HUDEP-2 (cell line): ENCODE data around the gene DLG5.
A peak's percentile ranks its signal among the peaks of the same experiment; 100 is the strongest.

Experiments used
- DNase-seq, 76 experiments: peaks; one replicate each; lab custom pipeline; 2025; ENCODE audit not compliant: unreplicated experiment in 76 of 76; lab: John Stamatoyannopoulos, UW

Gene DLG5, protein sequence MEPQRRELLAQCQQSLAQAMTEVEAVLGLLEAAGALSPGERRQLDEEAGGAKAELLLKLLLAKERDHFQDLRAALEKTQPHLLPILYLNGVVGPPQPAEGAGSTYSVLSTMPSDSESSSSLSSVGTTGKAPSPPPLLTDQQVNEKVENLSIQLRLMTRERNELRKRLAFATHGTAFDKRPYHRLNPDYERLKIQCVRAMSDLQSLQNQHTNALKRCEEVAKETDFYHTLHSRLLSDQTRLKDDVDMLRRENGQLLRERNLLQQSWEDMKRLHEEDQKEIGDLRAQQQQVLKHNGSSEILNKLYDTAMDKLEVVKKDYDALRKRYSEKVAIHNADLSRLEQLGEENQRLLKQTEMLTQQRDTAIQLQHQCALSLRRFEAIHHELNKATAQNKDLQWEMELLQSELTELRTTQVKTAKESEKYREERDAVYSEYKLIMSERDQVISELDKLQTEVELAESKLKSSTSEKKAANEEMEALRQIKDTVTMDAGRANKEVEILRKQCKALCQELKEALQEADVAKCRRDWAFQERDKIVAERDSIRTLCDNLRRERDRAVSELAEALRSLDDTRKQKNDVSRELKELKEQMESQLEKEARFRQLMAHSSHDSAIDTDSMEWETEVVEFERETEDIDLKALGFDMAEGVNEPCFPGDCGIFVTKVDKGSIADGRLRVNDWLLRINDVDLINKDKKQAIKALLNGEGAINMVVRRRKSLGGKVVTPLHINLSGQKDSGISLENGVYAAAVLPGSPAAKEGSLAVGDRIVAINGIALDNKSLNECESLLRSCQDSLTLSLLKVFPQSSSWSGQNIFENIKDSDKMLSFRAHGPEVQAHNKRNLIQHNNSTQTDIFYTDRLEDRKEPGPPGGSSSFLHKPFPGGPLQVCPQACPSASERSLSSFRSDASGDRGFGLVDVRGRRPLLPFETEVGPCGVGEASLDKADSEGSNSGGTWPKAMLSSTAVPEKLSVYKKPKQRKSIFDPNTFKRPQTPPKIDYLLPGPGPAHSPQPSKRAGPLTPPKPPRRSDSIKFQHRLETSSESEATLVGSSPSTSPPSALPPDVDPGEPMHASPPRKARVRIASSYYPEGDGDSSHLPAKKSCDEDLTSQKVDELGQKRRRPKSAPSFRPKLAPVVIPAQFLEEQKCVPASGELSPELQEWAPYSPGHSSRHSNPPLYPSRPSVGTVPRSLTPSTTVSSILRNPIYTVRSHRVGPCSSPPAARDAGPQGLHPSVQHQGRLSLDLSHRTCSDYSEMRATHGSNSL (N-terminal part only)

DNA sequence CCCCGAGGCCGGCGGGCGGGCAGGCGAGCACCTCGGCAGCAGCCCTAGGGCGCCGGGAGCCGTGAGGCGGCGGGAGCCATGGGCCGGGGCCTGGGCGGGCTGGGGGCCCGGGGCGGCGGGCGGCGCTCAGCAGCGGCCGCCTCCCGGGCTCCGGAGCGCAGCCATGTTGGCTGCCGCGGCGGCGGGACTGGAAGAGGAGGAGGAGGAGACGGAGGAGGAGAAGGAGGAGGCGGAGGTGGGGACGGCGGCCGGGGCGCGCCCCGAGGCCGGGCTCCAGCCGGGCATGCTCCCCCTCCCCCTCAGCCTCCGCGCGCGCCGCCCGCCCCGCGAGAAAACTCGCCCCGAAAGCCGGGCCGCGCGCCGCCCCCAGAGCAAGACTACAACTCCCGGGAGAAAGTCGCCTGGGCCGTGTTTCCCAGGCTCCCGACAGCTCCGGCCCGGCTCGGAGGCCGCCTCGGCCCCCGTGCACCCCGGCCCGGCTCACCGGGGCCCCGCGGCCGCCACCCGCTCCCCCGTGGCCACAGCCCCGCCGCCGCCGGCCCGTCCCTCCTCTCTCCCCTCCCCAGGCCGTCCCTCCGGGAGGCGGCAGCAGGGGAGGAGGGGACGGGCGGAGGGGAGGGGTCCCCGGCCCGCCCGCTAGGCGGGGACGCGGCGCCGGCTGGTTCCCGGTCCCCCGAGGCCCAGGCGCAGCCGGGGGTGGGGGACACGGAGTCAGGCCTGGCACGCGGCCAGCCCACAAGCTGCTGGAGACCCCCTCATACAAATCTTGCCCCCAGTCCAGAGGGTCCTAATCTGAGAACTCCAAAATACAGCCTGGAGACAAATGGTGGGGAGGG, at the start of gene DLG5:
TSS of gene DLG5 (minus strand) at position 190 of the 836 bp plus-strand sequence. CDS start 235 bp downstream, outside the sequence.
- DNase-seq: peak in 42 of 76 experiments; percentile 5 to 52 (median 26)

DNA sequence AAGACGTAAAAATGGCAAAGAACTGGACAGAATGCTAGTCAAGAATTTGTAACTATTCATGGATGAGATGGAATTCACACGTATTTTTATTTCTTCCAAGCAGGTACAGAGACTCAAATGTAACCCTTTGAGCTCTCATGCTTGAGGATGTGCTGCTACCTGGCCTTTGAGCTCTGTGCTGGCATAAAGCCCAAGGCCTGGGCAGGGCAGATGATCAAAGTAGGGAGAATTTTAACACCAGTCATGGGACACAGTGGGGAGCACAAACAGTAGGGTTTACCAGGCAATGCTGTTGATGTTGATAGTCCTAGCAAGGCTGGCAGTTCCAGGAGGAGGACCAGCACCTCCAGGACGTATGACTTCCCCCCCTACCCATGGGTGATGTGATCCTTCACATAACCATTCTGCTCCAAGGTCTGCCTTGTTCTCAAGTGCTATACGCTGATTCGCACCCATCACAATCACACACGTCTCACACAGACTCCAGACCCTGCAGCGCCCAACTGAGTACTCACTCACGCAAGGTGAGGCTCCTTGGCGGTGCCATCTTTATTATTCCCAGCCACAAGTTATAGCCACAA, 48.6 kb upstream of the DLG5 start:
- no peak for DNase-seq

- peak in 22 of 76 experiments; percentile 2 to 51 (median 14) for DNase-seq
These were observed 48.0 kb upstream of the DLG5 start for GRCh38 chr10:77974396-77975074.

- DNase-seq: no peak
These were observed 46.7 kb upstream of the DLG5 start for GRCh38 chr10:77973276-77973675.

GRCh38 chr10:77972148-77972547, 45.6 kb upstream of the DLG5 start:
- DNase-seq: no peak

DNA sequence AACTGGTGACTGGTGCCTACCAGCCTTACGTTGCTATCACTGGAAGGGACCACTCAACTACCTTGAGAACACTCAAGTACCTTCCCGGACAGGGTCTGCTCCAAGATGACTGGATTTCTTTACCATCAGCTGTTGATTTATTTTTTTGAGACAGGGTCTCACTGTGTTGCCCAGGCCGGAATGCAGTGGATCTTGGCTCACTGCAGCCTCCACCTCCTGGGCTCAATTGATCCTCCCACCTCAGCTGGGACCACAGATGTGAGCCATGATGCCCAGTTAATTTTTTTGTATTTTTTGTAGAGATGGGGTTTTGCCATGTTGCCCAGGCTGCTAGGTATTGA, 45.2 kb upstream of the DLG5 start:
- DNase-seq: no peak

GRCh38 chr10:77970869-77971803, 44.6 kb upstream of the DLG5 start:
- peak in 53 of 76 experiments; percentile 1 to 74 (median 27) for DNase-seq

- DNase-seq: no peak
These were observed 42.6 kb upstream of the DLG5 start for GRCh38 chr10:77969114-77969513.

GRCh38 chr10:77967611-77968022, 41.1 kb upstream of the DLG5 start:
- no peak for DNase-seq

- DNase-seq: peak in 2 of 76 experiments; percentile 5 to 13
These were observed 38.7 kb upstream of the DLG5 start for GRCh38 chr10:77965294-77965693.

GRCh38 chr10:77964811-77965210, 38.3 kb upstream of the DLG5 start:
- no peak for DNase-seq

GRCh38 chr10:77963901-77964300, 37.3 kb upstream of the DLG5 start:
- DNase-seq: no peak

DNA sequence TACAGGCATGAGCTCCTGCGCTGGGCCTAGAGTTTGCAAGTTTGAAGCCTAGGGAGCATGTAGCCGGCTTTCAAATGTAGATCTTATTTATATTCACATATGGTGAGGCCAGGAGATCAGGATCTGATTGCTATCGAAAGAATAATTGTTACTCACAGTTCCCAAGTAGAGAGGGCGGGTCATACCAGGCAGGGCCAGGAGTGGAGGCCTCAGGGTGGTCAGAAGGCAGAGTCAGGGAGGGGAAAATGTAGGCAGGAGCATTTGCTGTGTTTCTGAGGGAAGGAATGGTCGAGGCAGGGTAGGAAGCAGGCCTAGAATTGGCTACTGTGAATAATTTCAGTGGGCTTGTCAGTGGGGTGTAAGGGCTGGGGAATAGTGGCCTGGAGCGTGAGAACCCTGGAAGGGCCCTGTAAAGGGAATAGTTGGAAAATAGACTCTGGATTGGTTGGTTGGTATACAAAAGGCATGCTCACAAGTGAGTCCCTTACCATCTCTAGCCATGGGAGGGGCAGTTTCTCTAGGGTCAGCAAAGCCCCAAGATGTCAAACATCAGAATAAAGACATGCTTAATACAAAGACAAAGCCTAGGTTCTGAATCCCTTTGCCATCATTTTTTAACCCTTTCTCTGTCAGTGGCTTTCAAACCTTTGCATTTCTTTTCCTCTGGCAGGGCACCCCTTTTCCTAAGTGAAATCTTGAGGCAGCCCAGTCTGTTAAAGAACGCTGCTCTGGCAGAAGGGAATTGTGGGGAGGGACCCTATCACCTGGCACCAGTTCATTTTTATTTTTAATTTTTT, 36.0 kb upstream of the DLG5 start:
- no peak for DNase-seq

GRCh38 chr10:77961668-77962067, 35.1 kb upstream of the DLG5 start:
- DNase-seq: no peak

DNA sequence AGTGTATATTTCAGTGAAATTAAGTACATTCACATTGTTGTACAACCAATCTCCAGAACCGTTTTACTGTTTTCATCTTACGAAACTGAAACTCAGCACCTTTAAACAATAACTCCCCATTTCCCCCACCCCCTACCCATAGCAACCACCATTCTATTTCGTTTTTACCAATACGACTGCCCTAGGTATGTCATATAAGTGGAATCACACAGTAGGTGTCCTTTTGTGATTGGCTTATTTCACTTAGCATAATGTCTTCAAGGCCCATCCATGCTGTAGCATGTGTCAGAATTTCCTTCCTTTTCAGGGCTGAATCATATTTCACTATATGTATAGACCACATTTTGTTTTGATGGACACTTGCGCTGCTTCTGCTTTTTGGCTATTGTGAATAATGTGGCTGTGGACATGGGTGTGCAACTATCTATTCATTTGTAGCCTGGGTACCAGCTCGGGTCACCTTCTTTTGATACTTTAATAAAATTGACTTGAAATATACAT, 34.3 kb upstream of the DLG5 start:
- DNase-seq: no peak

GRCh38 chr10:77959887-77960455, 33.4 kb upstream of the DLG5 start:
- DNase-seq: no peak

DNA sequence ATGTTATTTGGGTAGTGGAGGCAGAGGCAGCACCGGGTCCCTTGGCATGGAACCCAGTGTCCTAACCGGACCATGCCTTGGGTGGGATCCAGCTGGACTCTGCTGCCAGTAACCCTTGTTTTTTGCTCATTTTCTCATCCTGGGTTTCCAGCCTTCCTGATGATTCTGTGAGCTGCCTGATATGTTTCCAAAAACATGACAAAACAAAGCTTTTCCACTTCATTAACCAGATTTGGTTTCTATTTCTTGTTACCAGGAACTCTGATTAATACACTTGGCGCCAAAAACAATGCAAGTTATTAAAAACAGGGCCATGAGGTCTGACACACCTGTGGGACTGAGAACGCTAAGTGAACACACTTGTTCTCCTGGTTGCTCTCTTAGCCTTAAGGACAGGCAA, 32.8 kb upstream of the DLG5 start:
- no peak for DNase-seq
